ENCODE data around the gene SEMA6B. TPM values are rescaled to one million over a fixed set of nuclear protein-coding genes. Genes with fewer than 3 reads are reported as not detected.
"Not testable (repeated sequence)": the region's sequence is repeated elsewhere in the genome, so short reads cannot be mapped to it uniquely, and the experiment has no call there.

SEMA6B gene
- total RNA-seq, 1 experiment from 2014 or later: 3.2 TPM

GRCh38 chr19:4575267-4576015 lies 16.0 kb upstream of the SEMA6B start:
- DNase-seq (ENCODE audit: low read depth): peak; percentile 99

GRCh38 chr19:4573682-4574081 lies 14.2 kb upstream of the SEMA6B start:
- no peak for DNase-seq (ENCODE audit: low read depth)

- DNase-seq (ENCODE audit: low read depth): no peak
Observed at GRCh38 chr19:4571305-4571917, 11.9 kb upstream of the SEMA6B start.

GRCh38 chr19:4570916-4571304 lies 11.4 kb upstream of the SEMA6B start:
- DNase-seq (ENCODE audit: low read depth): no peak

- DNase-seq (ENCODE audit: low read depth): no peak
Observed at GRCh38 chr19:4570402-4570801, 10.9 kb upstream of the SEMA6B start.

GRCh38 chr19:4568886-4569285 lies 9.4 kb upstream of the SEMA6B start:
- DNase-seq (ENCODE audit: low read depth): no peak

- DNase-seq (ENCODE audit: low read depth): peak; percentile 83
Observed at GRCh38 chr19:4567584-4568071, 8.1 kb upstream of the SEMA6B start.

GRCh38 chr19:4566402-4567051 lies 7.0 kb upstream of the SEMA6B start:
- DNase-seq (ENCODE audit: low read depth): no peak

- DNase-seq (ENCODE audit: low read depth): not testable (repeated sequence)
Observed at GRCh38 chr19:4563562-4563961, 4.1 kb upstream of the SEMA6B start.

GRCh38 chr19:4562085-4562484 lies 2.6 kb upstream of the SEMA6B start:
- DNase-seq (ENCODE audit: low read depth): not testable (repeated sequence)

- peak; percentile 53 for DNase-seq (ENCODE audit: low read depth)
Observed at GRCh38 chr19:4557971-4558941, 1.2 kb downstream of the SEMA6B start.

- DNase-seq (ENCODE audit: low read depth): peak; percentile 47
Observed at GRCh38 chr19:4557144-4557970, 2.1 kb downstream of the SEMA6B start.

GRCh38 chr19:4556597-4557127 lies 2.8 kb downstream of the SEMA6B start:
- peak; percentile 69 for DNase-seq (ENCODE audit: low read depth)

GRCh38 chr19:4555657-4556561 lies 3.6 kb downstream of the SEMA6B start:
- no peak for DNase-seq (ENCODE audit: low read depth)

- no peak for DNase-seq (ENCODE audit: low read depth)
Observed at GRCh38 chr19:4554717-4555116, 4.8 kb downstream of the SEMA6B start.

- no peak for DNase-seq (ENCODE audit: low read depth)
Observed at GRCh38 chr19:4553775-4554174, 5.7 kb downstream of the SEMA6B start.

- no peak for DNase-seq (ENCODE audit: low read depth)
Observed at GRCh38 chr19:4553092-4553695, 6.3 kb downstream of the SEMA6B start.

GRCh38 chr19:4552525-4552819 lies 7.0 kb downstream of the SEMA6B start:
- DNase-seq (ENCODE audit: low read depth): no peak

- DNase-seq (ENCODE audit: low read depth): no peak
Observed at GRCh38 chr19:4550479-4551050, 8.9 kb downstream of the SEMA6B start.
